SK-N-MC (cell line): ENCODE results near the gene SCAMP3.

ENCODE experiments used
- EZH2 ChIP-seq: fragments of 200-600 bp; sonication (generic); IDR thresholded peaks from one replicate; pipeline ENCODE4 v1.6.1; 2017; ENCODE audit warnings: antibody characterized with exemption
- FOXP2 ChIP-seq: optimal IDR thresholded peaks from 2 replicates; pipeline ENCODE3; 2011; ENCODE audit warnings: mild to moderate bottlenecking, moderate library complexity; ENCODE audit not compliant: insufficient read depth; ENCODE audit errors: extremely low read length, control extremely low read depth
- POLR2AphosphoS5 ChIP-seq: IDR thresholded peaks from 2 replicates; pipeline ENCODE4 v1.6.1; 2012; ENCODE audit warnings: mild to moderate bottlenecking, low read depth, low read length, borderline replicate concordance

DNA sequence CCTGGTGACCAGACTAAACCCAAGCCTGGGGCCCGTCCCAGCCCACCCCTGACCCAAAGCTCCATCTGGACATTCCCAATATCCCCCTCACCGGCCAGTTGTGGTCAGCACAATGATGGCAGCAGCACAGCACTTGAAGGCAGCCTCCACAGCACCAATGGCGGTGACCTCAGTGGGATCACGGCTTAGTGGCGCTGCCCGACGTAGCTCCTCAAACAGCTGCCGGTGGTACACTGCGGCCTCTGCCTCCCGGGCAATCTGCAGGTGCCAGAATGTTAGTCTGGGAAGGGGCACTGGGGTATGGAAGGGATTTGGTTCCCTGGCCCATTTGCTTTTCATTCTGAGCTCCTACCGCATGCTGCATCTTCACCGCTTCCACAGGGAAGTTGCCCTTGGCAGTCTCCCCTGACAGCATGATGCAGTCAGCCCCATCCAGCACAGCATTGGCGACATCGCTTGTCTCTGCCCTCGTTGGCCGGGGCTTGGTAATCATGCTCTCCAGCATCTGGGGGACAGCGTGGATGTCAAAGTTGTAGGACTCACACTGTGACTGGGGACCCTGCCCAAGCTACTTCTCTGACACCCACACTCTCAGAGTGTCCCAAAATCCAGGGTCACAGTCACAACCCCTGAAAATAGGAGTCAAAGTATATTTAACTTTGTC lies 31.1 kb upstream of the SCAMP3 start:
- TF ChIP-seq EZH2 (no peak), POLR2AphosphoS5 (no peak), FOXP2 (no peak)
